UCSD-AML1 (cell line): Measurements from ENCODE around the gene NFIA.
"Not testable (repeated sequence)": the region's sequence is repeated elsewhere in the genome, so short reads cannot be mapped to it uniquely, and the experiment has no call there.

Experiments used
- DNase-seq: peaks from one replicate; lab custom pipeline; 2025; ENCODE audit not compliant: unreplicated experiment; lab: John Stamatoyannopoulos, UW

The NFIA gene

DNA sequence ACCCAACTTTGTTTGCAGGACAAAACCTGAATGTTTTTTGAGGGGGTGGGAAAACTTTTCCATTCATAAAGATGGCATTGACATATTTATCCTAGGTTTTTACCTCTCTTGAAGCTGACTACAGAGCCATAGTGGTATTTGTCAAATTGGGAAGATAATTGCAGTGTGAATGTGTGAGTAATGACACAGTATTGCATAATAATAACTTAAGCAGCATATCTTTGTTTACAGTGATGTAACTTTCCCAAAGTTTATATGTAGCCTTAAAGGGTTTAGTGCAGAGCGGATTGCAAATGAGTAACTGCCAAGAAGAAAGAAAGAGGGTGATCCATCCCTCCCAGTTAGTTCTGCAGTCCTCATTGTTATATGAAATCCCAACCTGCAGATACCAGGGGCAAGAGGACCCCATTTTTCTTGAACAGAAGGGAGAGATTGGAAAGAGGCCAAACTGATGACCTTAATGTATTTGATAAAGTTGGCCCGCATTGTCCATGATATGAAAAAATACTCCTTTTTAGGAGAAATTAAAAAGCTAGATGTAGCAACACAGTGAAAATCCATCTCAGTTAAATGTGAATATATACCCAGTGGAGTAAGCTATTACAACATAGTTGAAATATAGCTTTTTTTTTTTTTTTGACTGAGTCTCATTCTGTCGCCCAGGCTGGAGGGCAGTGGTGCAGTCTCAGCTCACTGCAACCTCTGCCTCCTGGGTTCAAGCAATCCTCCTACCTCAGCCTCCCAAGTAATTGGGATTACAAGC lies 23.7 kb upstream of the NFIA start:
- no peak for DNase-seq

DNA sequence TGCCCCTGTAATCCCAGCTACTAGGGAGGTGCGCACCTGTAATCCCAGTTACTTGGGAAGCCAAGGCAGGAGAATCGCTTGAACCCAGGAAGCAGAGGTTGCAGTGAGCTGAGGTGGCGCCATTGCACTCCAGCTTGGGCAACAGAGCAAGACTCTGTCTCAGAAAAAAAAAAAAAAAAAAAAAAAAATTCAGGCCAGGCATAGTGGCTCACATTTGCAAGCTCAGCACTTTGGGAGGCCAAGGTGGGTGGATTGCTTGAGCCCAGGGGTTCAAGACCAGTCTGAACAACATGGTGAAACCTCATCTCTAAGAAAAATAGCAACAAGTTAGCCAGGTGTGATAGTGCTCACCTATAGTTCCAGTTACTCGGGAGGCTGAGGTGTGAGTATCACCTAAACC lies 20.8 kb upstream of the NFIA start:
- not testable (repeated sequence) for DNase-seq

DNA sequence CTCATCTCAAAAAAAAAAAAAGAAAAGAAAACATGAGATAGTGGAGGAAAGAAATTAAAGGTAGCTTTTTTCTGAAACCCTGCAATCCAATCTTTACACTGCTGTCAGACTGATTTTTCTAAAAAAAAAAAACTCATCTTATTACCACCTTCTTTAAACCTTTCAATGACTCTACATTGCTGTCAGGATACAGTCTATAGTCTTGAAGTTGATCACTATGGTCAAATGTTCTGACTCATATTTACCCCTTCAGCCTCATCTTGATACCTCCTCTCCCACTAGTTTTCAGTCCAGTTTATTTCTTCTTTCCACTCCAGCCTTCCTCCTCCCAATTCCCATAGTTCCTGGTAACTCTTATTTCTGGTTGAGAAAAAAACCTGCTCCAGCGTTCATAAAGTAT lies 17.7 kb upstream of the NFIA start:
- DNase-seq, result no peak

DNA sequence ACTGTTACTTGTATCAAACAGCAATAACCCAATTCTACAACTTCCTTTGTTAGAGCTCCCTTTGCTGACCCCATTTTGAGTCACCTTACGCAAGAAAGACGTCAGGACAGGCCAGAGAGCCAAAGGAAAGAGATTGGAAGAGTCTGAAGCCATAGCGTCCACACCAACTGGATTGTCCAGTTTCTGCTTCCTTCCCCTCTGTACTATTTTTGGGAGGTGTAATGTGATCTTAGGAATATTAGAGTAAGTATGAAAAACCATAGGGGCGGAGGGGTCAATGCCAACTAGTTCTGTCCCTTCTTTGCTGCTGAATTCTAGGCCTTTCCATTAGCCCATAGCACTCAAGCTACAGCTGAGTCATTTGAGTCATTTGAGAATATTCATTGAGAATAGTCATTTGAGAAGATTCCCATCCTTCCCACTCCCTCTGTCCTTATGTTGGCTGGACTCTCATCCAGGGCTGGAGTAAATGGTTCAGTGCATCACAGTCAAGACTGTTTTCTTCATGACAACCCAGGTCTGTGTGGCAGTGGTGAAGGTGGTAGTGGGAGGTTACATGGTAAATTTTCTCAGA lies 14.8 kb upstream of the NFIA start:
- DNase-seq, result no peak

DNA sequence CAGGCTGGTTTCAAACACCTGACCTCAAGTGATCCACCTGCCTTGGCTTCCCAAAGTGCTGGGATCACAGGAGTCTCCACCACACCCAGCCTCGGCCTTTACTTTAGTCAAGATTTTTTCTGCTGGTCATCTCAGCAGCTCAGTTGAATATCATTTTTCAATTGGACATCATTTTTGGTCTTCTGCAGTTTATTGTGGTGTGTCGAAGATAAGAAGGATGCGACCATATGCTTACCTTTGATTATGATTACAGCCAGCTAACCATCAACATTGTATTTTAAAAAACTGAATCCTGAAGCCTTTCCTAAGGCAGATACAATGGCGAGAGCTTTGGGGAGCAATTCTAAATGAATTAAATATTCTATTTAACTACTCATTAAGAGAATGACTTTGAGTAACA lies 12.3 kb upstream of the NFIA start:
- DNase-seq, result no peak

DNA sequence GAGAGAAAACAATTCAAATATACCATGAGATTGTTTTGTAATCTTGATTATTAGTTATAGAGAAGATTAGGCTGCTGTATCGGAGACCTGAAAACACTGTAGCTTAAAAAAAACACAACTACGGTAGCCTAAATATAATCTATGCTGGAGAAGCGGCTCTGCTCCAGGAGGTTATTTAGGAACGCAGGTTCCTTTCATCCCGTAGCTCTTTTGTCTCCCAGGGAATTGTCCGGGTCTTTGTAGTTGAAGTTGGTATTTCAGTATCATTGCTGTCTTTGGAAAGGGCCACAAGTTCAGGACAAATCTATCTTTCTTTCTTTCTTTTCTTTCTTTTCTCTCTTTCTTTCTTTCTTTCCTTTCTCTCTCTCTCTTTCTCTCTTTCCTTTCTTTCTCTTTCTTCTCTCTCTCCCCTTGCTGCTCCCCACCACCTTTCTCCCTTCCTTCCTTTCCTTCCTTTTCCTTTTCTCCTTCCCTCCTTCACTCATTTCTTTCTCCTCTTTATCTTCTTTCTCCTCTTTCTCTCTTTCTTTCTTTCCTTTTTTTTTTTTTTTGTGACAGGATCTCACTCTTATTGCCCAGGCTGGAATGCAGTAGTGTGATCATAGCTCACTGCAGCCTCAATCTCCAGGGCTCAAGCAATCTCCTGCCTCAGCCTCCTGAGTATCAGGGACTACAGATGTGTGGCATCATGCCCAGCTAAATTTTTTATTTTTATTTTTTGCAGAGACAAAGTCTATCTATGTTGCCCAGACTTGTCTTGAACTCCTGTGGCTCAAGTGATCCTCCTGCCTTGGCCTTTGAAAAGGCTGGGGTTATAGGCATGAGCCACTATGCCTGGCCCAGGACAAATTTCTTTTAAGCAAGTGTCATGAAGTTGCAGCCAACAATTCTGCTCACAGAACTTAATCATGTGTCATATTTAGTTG lies 10.9 kb upstream of the NFIA start:
- DNase-seq, result no peak

DNA sequence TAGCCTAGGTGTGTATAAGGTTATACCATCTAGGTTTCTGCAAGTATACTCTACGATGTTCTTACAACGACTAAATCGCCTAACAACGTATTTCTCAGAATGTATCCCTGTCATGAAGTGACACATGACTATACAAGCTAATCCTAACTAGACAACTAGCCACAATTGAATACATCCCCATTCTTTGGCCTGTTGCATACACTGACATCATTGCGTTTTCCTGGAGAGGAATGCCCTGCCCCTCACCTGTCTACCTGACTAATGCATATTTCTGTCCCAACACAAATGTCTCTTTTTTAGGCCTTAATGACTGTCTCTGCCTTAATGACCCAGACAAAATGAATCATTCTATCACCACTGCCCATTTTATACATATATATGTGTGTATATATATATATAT lies 8.5 kb upstream of the NFIA start:
- DNase-seq, result no peak

DNA sequence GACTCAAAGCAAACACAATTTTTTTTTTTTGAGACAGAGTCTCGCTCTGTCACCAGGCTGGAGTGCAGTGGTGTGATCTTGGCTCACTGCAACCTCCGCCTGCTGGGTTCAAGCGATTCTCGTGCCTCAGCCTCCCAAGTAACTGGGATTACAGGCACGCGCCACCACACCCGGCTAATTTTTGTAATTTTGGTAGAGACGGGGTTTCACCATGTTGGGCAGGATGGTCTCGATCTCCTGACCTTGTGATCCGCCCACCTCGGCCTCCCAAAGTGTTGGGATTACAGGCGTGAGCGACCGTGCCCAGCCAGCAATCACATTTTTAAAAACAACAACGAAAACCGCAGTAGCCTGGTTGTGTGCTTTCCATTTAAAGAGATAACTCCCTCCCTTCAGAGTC lies 6.5 kb upstream of the NFIA start:
- not testable (repeated sequence) for DNase-seq

DNA sequence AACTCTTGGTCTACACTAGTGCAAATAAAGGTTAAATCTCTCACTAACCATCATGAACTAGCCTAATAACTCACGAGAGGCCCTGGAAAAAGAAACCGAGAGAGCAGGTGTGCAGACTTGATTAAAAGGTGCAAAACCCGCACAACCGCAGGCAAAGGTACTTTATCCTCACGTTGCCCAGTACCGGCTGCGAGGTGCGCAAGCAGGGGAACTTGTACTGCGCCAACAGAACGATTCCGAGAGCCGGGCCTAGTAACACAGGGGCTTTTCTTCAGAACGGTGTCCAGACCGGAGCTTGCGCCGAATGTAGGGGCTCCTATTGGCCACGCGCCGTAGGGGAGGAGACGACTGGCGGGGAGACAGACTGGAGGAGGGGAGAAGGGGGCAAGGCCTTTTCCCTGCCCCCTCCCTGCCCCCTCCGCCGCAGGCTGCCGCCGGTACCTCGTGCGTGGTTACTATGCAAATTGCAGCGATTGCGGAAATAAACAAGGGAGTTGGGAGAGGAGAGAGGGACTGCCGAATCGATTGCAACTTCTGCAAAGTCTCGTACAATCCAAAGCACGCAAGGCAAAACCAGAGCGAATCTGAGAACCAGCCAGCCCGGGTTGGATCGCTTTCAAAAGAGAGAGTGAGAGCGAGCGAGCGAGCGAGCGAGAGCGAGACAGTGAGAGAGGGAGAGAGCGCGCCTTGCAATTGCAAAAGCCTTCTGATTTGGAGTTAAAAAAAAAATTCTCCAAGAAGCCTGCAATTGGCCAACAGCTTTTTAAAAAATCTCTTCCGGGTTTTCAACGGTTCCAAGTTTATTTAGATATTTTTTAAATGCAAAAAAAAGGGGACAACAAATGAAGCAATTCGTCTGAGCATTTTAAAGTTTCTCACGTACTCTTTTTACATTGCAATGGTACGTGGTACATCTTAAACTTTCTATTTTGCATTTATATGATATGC lies 5.4 kb upstream of the NFIA start:
- DNase-seq, result no peak

DNA sequence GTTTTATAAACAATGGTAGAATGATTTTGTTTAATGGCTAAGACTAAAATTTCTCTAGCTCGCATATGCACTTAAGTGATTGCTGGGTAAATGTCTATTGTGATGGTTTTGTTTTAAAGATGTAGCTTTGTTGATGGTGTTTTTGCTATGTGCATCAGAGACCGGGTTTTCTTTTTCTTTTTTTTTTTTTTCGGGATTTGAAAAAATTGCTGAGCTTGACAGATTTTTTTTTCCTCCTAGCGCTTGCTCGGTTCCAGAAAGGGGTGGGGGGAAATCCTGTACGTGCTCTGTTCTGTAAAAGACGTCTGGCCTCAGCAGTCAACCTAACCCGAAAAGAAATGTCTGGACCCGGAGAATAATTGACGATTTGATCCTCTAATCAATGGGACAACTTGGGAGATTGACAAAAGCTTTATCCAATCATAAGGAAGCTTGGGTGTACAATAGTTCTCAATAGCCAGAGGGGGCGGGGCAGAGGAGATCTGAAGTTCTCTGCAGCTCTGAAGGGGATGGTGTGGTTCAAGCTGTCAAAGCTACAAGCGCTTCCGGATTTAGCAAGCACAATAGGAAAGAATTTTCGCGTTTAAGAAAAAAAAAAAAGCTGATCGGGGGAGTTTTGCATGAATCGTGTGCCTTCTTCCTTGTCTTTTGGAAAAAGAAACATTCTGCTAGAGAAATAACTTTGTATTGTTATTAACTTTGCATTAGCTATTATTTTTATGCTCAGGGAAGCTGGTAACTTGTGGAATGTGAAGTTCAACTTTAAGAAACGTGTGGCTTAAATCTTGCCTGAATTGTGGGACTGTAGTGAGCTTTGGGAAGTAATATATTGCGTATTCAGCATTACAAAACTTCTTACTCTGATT lies 4.5 kb upstream of the NFIA start:
- peak; percentile 73 for DNase-seq

DNA sequence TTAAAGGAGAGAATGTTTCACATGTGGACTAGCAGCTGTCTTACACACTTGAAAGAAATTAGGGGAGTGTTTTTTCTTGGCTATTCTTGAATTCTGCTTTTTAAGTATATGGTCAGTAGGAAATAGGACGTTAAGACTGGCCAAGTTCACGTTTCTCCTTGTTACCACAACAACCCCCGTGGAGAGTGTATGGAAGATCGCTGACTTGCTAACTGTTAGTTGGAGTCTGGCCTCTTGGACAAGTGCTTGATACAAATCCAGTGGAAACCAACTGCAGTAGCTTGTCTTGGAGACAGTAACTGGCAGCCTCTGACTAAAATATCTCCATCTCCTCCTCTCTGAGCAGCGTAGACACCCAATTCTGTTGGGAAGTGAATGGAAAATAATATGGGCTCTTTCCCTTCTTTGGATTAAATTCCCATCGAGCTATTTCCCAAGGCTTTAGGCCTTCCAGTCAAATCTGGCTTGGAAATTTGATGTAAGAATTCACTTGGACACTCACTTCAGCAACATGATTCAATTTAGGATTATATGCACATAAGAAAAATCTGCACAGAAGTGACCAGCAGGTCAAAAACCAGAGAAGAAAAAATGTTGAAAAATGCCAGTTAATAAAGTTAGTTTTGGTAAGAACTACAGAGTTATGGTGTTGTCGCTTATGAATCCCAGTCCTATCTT lies 3.6 kb upstream of the NFIA start:
- no peak for DNase-seq

DNA sequence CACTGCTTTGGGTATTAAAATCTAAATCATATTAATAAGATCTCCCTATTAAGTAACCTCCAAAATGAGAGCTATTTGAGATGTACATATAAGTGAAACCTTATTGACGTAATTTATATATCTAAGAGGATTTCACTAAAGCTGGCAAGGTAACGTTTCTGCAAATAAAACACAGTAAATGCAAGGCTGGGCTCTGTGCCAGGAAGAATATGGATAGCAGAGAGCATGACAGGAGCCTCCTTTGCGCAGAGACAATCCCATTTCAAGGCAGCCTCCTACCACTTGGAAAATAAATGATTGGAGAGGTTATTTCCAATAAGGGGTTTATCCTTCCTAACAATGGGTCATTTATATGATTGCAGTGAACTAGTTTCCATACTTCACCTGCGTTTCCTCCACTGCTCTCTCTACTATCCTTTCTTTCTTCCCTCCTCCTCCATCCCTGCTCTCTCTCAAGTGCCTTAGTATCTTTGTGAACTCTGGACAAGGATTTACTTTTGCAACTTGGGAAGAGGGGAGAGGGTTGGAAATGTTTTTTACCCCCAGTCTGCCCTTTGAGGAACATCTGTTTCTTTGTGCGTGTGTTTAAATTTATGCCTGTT lies 3.0 kb upstream of the NFIA start:
- no peak for DNase-seq

DNA sequence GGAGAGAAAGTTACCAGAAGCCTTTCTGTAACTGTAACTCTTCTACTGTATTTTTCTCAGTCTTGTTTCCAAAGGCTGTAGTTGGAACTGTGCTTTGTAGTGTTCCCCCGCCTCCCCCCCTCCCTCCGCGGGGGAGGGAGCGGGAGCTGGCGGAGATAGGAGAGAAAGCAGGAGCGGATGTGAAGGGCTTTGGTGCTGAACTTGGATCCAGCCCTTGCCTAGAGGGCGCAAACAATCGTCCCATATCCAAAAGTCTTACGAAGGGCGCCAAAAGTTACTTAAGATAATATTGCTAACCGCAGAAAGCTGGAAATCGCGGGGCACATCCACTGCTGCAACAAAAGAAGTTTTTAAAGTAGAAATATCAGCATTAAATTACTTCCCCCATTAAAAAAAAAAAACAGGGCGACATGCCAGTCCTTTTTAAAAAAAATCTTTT lies 2.4 kb upstream of the NFIA start:
- no peak for DNase-seq

DNA sequence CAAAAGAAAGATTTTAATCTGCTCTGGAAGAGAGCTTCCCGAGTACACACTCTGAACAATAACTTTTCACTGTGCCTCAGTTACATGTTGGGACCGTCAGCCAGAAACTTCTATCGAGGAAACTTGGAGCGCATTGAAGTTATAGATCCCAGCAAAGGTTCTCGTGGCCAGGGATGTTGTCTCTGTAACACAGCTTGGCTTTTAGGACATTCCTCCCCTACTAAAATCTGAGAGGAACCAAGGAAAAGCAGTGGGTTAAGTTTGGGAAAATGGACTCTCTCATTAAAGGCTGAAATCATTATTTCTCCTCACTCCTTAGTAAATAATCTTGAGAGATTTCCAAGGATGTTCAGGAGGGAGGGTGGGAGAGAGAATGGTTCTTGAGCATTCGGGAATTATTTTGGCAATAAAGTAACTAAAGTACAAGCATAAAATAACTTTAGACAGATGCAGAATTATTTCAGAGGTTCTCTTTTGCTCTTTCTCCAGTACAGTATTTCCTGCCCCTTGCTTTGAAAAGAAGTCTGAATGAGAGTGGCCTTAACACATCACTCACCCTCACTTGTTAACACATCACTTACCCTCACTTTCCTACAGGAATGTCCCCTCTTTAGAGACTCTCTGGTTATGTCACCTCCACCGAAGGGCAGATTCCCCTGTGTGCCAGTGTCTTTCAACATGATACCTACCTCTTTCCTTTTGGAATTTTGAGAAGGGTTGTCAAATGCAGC lies 1.8 kb upstream of the NFIA start:
- no peak for DNase-seq

DNA sequence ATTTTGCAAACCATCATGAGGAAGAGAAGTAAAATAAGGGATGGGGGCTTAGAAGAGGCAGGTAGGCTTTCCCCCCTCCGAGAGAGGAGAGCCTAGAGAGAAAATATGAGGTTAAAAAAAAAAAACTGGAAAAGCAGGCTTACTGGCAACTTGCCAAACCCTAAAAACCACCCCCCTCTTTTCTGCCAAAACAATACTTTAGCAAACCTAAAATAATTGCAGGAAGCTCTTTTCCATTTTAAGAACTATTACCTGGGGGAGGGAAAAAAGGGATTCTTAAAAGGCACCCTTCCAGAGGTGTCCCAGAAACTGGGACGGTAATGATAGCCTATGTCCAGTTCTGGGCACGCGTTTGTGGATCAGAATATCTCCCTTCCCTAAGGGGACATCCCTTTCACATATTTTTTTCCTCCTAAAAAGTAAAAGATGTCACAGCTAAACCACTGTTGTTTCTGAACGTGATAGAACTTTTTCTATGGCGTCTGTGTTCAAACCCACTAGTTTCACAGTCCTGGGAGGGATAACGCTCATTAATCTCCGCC lies 1.1 kb upstream of the NFIA start:
- no peak for DNase-seq

DNA sequence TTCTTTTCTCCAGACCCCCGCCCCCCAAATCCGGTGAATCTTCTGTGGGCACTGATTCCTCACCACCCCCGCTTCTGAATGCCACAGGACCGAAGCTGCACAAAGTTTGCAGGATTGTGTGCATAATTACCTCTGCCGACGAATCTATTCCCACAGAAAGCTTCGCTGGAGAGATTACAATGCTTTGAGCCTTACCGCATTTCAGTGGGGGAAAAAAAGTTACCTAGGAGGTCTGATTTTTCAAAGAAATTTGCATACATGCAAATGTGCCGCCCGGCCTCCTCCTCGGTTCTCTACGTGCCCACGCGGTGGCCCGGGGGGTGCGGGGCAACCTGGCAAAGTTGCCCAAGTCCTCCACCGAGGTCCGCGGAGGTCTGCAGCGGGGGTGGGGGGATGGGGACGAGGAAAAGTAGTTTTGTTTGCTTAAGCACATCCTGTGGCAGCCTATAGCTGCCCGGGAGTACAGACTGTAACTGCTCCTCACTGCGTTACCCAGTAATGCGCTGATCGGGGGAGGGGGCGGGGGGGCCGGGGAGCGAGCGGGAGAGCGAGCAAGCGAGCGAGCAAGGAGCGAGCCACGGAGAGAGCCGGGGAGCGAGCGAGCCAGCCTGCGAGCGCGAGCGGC lies 563 bp upstream of the NFIA start:
- no peak for DNase-seq

DNA sequence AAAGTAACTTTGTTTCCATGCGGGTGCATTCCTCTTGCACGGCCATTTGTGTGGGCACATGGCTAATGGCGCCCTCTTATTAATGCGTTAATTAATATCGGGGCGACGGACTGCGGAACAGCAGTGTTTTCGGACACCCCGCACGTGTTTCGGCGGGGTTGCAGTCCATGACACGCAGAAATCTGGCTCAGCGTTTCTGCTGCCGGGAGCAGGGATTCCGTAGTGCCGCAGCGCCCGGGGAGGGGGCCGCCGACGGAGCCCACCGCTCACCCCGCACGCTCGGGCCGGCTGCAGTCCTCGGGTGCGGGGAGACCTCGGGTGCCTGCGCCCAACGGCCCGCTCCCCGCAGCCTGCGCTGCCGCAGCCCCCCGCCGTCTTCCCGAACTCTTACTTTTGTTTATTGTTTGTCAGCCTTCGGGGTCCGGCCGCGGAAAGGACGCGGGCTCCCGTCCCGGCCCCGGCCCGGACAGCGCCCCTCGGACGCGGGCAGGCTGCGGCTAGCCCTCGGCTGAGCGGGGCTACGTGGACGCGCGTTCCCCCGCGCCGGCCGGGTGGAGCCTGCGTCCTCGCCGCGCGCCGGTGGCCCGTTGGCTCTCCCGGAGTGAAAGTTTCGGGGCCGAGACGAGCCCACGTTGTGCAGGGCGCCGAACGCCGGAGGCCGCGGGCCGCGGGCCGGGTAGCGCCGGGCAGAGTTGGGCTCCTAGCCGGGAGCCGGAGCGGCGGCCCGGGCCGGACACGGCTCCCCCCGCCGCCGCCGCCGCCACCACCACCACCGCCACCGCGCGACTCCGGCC lies 849 bp downstream of the NFIA start:
- no peak for DNase-seq
